WI38 (cell line): ENCODE measurements around the gene HOXC6.

Experiments
- H3K4me3 ChIP-seq: 2 replicates; pipeline ENCODE4 v1.5.1; 2011; ENCODE audit warnings: low read depth, mild to moderate bottlenecking, control low read depth, low read length
- TF ChIP-seq, protein P1 (sequence below): IDR thresholded peaks from 2 replicates; pipeline ENCODE4 v1.5.1; 2012; ENCODE audit warnings: low read depth, mild to moderate bottlenecking, control low read depth, low read length

The HOXC6 gene

DNA sequence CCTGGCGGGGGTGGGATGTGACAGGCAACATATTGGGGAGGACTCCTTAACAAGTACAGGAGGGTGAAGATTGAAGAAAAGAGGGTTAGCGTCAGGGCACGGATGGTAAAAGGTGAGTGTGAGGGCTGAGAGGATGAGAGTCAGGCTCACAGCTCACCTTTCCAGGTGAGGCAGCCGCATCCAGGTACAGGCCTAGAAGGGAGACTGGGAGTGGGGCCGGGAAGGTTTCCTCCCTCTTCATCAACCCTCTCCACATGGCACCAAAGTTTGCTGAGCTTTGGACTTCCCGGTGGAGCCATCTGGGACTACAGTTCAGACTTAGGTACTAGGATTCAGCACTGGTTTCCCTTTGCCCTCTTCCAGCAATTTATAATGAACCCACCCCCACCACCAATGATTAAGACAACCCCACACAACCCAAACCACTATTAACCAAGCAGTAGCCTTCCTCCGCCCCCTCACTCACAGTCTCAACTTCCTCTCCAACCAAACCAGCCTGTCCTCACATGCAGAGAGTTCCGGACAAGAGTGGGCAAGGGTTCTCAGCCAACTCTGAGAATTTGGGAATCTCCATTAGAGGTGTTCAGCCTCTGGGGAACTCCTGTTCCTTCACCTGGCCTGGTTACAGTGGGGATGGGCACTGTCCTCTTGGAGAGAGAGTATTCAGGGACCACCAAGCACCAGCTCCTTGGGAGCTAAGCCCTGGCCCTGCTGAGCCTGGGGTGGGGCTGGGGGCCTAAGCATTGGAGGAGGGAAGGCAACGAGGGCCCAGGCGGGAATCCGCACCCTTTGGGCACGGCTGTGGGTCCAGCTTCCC, 23.0 kb downstream of the HOXC6 start:
- TF ChIP-seq, protein P1, sequence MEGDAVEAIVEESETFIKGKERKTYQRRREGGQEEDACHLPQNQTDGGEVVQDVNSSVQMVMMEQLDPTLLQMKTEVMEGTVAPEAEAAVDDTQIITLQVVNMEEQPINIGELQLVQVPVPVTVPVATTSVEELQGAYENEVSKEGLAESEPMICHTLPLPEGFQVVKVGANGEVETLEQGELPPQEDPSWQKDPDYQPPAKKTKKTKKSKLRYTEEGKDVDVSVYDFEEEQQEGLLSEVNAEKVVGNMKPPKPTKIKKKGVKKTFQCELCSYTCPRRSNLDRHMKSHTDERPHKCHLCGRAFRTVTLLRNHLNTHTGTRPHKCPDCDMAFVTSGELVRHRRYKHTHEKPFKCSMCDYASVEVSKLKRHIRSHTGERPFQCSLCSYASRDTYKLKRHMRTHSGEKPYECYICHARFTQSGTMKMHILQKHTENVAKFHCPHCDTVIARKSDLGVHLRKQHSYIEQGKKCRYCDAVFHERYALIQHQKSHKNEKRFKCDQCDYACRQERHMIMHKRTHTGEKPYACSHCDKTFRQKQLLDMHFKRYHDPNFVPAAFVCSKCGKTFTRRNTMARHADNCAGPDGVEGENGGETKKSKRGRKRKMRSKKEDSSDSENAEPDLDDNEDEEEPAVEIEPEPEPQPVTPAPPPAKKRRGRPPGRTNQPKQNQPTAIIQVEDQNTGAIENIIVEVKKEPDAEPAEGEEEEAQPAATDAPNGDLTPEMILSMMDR: no peak

DNA sequence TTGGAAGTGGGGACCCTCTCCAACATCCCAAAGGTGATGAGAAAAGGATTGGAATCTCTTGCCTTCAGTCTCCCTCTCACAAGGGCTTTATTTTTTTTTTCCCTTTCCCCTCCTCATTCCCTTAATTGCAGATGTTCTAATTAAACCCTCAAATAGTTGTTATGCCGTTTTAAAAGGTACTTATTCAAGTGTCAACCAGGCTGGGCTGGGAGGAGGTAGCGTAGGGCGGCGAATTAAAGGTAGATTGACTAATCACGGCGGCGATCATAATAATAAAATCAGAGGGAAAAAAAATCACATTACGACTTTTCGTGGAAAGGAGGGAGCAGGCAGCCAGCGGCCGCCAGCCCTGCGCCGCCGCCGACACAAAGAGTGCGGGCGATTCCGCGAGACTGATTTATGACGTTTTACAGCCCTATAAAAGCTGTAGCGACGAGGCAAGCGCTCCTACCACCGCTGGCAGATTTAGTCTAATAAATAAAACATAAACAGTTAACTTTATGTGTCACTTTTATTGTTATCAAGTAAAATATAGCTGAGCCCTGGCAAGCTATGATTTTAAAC, 23.7 kb downstream of the HOXC6 start:
- no peak overlapping the region for H3K4me3 ChIP-seq
- TF ChIP-seq, protein P1: no peak

More for the DNA sequence above, 23.0 kb downstream of the HOXC6 start:
- H3K4me3 ChIP-seq: no peak overlapping the region

DNA sequence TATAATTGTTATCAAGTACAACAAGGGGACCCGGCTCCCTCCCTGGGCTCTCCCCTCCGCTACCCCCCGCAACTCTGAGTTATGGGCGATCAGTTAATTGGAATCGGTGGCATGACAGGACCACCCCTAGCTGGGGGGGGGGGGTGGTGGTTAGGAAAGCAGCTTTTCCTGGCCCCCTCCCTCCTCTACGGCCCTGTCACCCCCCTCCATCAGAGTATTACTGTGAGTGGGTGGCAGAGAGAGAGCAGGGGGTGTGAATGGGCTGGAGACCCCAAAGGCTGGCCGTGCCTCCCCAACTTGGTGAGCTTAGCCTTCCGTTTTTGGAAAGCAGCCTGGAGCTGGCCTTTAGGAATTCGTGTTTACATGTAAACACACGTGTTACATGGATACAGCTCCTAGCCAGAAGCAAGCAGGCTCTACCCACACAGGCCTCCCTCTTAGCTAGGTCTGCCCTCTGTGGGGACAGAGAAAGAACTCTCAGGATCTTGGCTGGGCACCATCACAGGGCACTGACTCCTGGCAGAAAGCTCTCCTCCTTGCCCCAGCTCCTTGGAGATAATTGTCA, 24.3 kb downstream of the HOXC6 start:
- TF ChIP-seq, protein P1: no peak
- no peak overlapping the region for H3K4me3 ChIP-seq

DNA sequence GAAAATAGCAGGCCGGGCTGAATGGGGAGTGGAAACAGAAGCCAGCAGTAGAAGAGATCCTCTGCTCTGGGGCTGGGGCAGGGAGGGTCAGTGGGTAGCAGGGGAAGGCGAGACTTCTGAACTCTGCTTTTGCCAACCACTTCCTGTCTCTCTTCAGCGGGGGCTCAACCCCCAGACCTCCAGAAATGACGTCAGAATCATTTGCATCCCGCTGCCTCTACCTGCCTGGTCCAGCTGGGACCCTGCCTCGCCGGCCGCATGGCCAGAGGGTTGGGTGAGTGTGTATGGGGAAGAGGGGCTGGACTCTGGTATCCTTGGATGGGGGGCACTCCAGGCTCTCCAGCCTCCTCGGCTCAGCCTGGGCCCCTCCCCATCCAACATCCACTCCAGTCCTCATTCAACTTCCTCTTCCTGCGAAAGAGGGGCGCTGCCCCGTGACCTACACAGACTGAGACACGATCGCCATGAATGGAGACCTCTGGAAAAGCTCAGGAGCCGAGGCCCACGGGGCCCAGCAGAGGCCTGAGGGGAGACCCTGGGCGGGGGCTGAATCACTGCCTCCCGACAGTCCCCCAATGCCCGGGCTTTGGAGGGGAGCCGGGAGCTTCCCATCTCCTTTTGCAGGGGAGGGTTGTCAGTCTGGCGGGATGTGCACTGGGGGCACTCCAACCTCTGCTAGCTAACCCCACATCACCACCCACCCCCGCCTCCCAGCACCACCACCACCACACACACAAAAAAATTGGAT, 24.9 kb downstream of the HOXC6 start:
- no peak overlapping the region for H3K4me3 ChIP-seq
- TF ChIP-seq, protein P1: no peak

DNA sequence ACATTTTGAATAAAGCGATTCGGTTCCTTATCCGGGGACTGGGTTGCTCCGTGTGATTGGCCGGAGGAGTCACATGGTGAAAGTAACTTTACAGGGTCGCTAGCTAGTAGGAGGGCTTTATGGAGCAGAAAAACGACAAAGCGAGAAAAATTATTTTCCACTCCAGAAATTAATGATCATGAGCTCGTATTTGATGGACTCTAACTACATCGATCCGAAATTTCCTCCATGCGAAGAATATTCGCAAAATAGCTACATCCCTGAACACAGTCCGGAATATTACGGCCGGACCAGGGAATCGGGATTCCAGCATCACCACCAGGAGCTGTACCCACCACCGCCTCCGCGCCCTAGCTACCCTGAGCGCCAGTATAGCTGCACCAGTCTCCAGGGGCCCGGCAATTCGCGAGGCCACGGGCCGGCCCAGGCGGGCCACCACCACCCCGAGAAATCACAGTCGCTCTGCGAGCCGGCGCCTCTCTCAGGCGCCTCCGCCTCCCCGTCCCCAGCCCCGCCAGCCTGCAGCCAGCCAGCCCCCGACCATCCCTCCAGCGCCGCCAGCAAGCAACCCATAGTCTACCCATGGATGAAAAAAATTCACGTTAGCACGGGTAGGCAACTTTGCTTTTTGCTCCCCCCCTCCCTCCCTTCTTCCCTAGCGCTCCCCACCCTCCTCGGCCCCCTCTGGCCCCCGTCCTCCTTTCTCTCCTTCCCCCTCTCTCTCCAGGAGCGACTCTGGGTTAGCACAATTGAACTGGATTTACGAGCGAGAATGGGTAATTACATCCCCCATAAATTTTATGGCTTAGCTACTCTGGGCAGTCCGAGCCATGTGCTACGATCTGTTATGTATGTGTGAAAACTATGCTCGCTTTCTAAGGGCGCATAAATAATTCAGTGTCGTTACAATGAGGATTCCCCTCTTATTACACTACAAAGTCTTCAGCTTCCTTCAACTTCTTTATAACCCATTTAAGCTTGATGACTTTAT, 25.8 kb downstream of the HOXC6 start, which contains the start of gene HOXC4:
Gene HOXC4, plus strand, starts transcription at position 85 of the 991 bp plus-strand sequence. Its CDS starts 88 bp downstream, at position 173.
- H3K4me3 ChIP-seq: 0 out of 2 replicates have a peak within 1 kb of the TSS, but pooled peaks have one; percentile 14
- TF ChIP-seq, protein P1: no peak

DNA sequence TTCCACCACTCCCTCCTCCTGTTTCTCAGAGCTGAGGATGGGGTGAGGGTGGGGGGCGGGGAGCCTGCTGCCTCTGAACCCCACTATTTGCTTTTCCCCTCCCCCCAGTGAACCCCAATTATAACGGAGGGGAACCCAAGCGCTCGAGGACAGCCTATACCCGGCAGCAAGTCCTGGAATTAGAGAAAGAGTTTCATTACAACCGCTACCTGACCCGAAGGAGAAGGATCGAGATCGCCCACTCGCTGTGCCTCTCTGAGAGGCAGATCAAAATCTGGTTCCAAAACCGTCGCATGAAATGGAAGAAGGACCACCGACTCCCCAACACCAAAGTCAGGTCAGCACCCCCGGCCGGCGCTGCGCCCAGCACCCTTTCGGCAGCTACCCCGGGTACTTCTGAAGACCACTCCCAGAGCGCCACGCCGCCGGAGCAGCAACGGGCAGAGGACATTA, 26.5 kb downstream of the HOXC6 start:
- TF ChIP-seq, protein P1: no peak
- H3K4me3 ChIP-seq: no peak overlapping the region
